Activated T-cell treated with anti-CD3 and anti-CD28 coated beads, Interleukin-2, amount 50 U/mL, for 72 hours (primary cell): ENCODE measurements around the gene DCUN1D3. TPM values are rescaled to one million over a fixed set of nuclear protein-coding genes. Genes with fewer than 3 reads are reported as not detected.
"Not testable (repeated sequence)": the region's sequence is repeated elsewhere in the genome, so short reads cannot be mapped to it uniquely, and the experiment has no call there.

Experiments
- ATAC-seq, 2 donors: fragments of 150-1000 bp; cut with Tn5 transposase; replicated peaks in 1 of 2; 2 replicates each; pipeline ENCODE4 v1.10.0; 2021; ENCODE audit warnings: moderate library complexity in 2 of 2, mild to moderate bottlenecking in 1 of 2
- DNase-seq, 2 donors: peaks; one replicate each; pipeline ENCODE4 v3.0.0; 2021 to 2022; ENCODE audit warnings: mixed read lengths in 1 of 2
- H3K27ac Mint-ChIP-seq: one replicate; pipeline ENCODE4 v1.8.0; 2022; ENCODE audit warnings: mild to moderate bottlenecking, moderate library complexity, mixed read lengths
- H3K27me3 Mint-ChIP-seq: one replicate; pipeline ENCODE4 v1.8.0; 2022; ENCODE audit warnings: low read depth, mixed read lengths
- H3K36me3 Mint-ChIP-seq, 2 donors: one replicate each; pipeline ENCODE4 v1.8.0; 2022; ENCODE audit warnings: mixed read lengths in 2 of 2, mild to moderate bottlenecking in 1 of 2; ENCODE audit not compliant: insufficient read depth in 2 of 2
- H3K4me1 Mint-ChIP-seq: one replicate; pipeline ENCODE4 v1.8.0; 2022; ENCODE audit warnings: low read depth, mixed read lengths
- H3K4me3 Mint-ChIP-seq, 2 donors: one replicate each; pipeline ENCODE4 v1.8.0; 2022; ENCODE audit warnings: mild to moderate bottlenecking in 2 of 2, mixed read lengths in 2 of 2, moderate library complexity in 2 of 2
- H3K9me3 Mint-ChIP-seq, 2 donors: one replicate each; pipeline ENCODE4 v1.8.0; 2022; ENCODE audit warnings: mixed read lengths in 2 of 2
- total RNA-seq, 2 donors: library from RNA; stranded (reverse); gene quantifications; one replicate each; pipeline ENCODE4 v1.2.3, GENCODE V29; 2022

The DCUN1D3 gene
- total RNA-seq, 2 donors from 2014 or later: 5.7 to 9.9 TPM

GRCh38 chr16:20874088-20874581, 26.0 kb downstream of the DCUN1D3 start:
- no peaks in the 10 kb centered on the region for H3K27me3 Mint-ChIP-seq

GRCh38 chr16:20873331-20873730, 26.8 kb downstream of the DCUN1D3 start:
- H3K27me3 Mint-ChIP-seq: no peaks in the 10 kb centered on the region
- peaks cover 0 to 2% of the 10 kb centered on the region in 2 donors for H3K9me3 Mint-ChIP-seq
- H3K4me1 Mint-ChIP-seq: peaks cover 55% of the 10 kb centered on the region
- DNase-seq: no peak
- no peak for ATAC-seq
- H3K36me3 Mint-ChIP-seq: peaks cover 2 to 3% of the 10 kb centered on the region in 2 donors
- peak overlapping the region in 1 of 2 donors; percentile 87 for H3K4me3 Mint-ChIP-seq
- no peak overlapping the region for H3K27ac Mint-ChIP-seq

More at GRCh38 chr16:20874088-20874581, 26.0 kb downstream of the DCUN1D3 start:
- peaks cover 0 to 2% of the 10 kb centered on the region in 2 donors for H3K9me3 Mint-ChIP-seq
- H3K36me3 Mint-ChIP-seq: peaks cover 2 to 3% of the 10 kb centered on the region in 2 donors
- DNase-seq (no peak), ATAC-seq (peak; percentile 8 to 22)
- peak overlapping the region; percentile 79 for H3K27ac Mint-ChIP-seq
- H3K4me3 Mint-ChIP-seq: peak overlapping the region; percentile 69 to 87
- peaks cover 58% of the 10 kb centered on the region for H3K4me1 Mint-ChIP-seq

GRCh38 chr16:20871941-20872815, 28.0 kb downstream of the DCUN1D3 start:
- peaks cover 2 to 3% of the 10 kb centered on the region in 2 donors for H3K36me3 Mint-ChIP-seq

GRCh38 chr16:20871258-20871657, 28.9 kb downstream of the DCUN1D3 start:
- ATAC-seq: no peak
- DNase-seq: no peak
- no peak overlapping the region for H3K27ac Mint-ChIP-seq
- H3K36me3 Mint-ChIP-seq: no peaks in the 10 kb centered on the region
- H3K4me3 Mint-ChIP-seq: no peak overlapping the region
- peaks cover 59% of the 10 kb centered on the region for H3K4me1 Mint-ChIP-seq
- H3K9me3 Mint-ChIP-seq: no peaks in the 10 kb centered on the region
- H3K27me3 Mint-ChIP-seq: no peaks in the 10 kb centered on the region

More at GRCh38 chr16:20871941-20872815, 28.0 kb downstream of the DCUN1D3 start:
- Mint-ChIP-seq H3K9me3 (peaks cover 0 to 2% of the 10 kb centered on the region in 2 donors), H3K4me3 (no peak overlapping the region), H3K4me1 (peaks cover 49% of the 10 kb centered on the region), H3K27me3 (no peaks in the 10 kb centered on the region), H3K27ac (no peak overlapping the region)
- no peak for DNase-seq
- no peak for ATAC-seq

- Mint-ChIP-seq H3K27ac (no peak overlapping the region), H3K9me3 (no peaks in the 10 kb centered on the region), H3K36me3 (no peaks in the 10 kb centered on the region), H3K27me3 (no peaks in the 10 kb centered on the region), H3K4me3 (no peak overlapping the region), H3K4me1 (peaks cover 63% of the 10 kb centered on the region)
- no peak for DNase-seq
- ATAC-seq: no peak
These were observed 29.9 kb downstream of the DCUN1D3 start for GRCh38 chr16:20870122-20870820.

- no peak for ATAC-seq
- Mint-ChIP-seq H3K27ac (no peak overlapping the region), H3K4me1 (peaks cover 57% of the 10 kb centered on the region)
These were observed 31.3 kb downstream of the DCUN1D3 start for GRCh38 chr16:20868890-20869289.

GRCh38 chr16:20867585-20867984, 32.6 kb downstream of the DCUN1D3 start:
- H3K4me3 Mint-ChIP-seq: no peak overlapping the region
- no peaks in the 10 kb centered on the region for H3K27me3 Mint-ChIP-seq
- DNase-seq (no peak), ATAC-seq (no peak)
- H3K4me1 Mint-ChIP-seq: peaks cover 46% of the 10 kb centered on the region
- no peak overlapping the region for H3K27ac Mint-ChIP-seq
- H3K9me3 Mint-ChIP-seq: no peaks in the 10 kb centered on the region
- H3K36me3 Mint-ChIP-seq: no peaks in the 10 kb centered on the region

More at GRCh38 chr16:20868890-20869289, 31.3 kb downstream of the DCUN1D3 start:
- no peaks in the 10 kb centered on the region for H3K9me3 Mint-ChIP-seq
- H3K4me3 Mint-ChIP-seq: no peak overlapping the region
- H3K36me3 Mint-ChIP-seq: no peaks in the 10 kb centered on the region
- no peaks in the 10 kb centered on the region for H3K27me3 Mint-ChIP-seq
- DNase-seq: no peak

- ATAC-seq (no peak), DNase-seq (no peak)
- Mint-ChIP-seq H3K27ac (peak overlapping the region; percentile 63), H3K4me3 (no peak overlapping the region), H3K4me1 (peaks cover 40% of the 10 kb centered on the region), H3K36me3 (peaks cover 0 to 5% of the 10 kb centered on the region in 2 donors), H3K9me3 (no peaks in the 10 kb centered on the region), H3K27me3 (no peaks in the 10 kb centered on the region)
These were observed 33.4 kb downstream of the DCUN1D3 start for GRCh38 chr16:20866801-20867200.

GRCh38 chr16:20866145-20866772, 33.9 kb downstream of the DCUN1D3 start:
- DNase-seq: peak; percentile 35 to 43
- Mint-ChIP-seq H3K36me3 (peaks cover 0 to 9% of the 10 kb centered on the region in 2 donors), H3K4me1 (peaks cover 40% of the 10 kb centered on the region), H3K27ac (peak overlapping the region; percentile 94), H3K4me3 (peak overlapping the region in 1 of 2 donors; percentile 40), H3K9me3 (no peaks in the 10 kb centered on the region), H3K27me3 (no peaks in the 10 kb centered on the region)
- ATAC-seq: peak; percentile 67 to 85

GRCh38 chr16:20865420-20866131, 34.6 kb downstream of the DCUN1D3 start:
- no peaks in the 10 kb centered on the region for H3K9me3 Mint-ChIP-seq
- DNase-seq: no peak
- H3K4me1 Mint-ChIP-seq: peaks cover 40% of the 10 kb centered on the region
- H3K27me3 Mint-ChIP-seq: no peaks in the 10 kb centered on the region
- H3K36me3 Mint-ChIP-seq: peaks cover 0 to 9% of the 10 kb centered on the region in 2 donors
- peak; percentile 74 to 81 for ATAC-seq
- peak overlapping the region; percentile 94 for H3K27ac Mint-ChIP-seq
- peak overlapping the region in 1 of 2 donors; percentile 40 for H3K4me3 Mint-ChIP-seq

- not testable (repeated sequence) for H3K27me3 Mint-ChIP-seq, DNase-seq, ATAC-seq, H3K4me3 Mint-ChIP-seq, H3K9me3 Mint-ChIP-seq
- peak overlapping the region; percentile 43 for H3K27ac Mint-ChIP-seq
- peaks cover 0 to 14% of the 10 kb centered on the region in 2 donors for H3K36me3 Mint-ChIP-seq
- peaks cover 40% of the 10 kb centered on the region for H3K4me1 Mint-ChIP-seq
These were observed 35.8 kb downstream of the DCUN1D3 start for GRCh38 chr16:20864376-20864775.
